OCI-LY3 (cell line): ENCODE results near the gene PLPP3.

ENCODE experiments used
- EZH2phosphoT487 ChIP-seq: fragments of 200-600 bp; shearing (Covaris generic); IDR thresholded peaks from 2 replicates; pipeline ENCODE4 v1.6.1; 2018; ENCODE audit warnings: antibody characterized with exemption, mixed run types, low read depth
- TF ChIP-seq, protein P1 (sequence below): fragments of 200-600, 300-600 bp; sonication (generic); IDR thresholded peaks from 2 replicates; pipeline ENCODE4 v1.5.1; 2014; ENCODE audit warnings: antibody characterized with exemption, low read length, low read depth

DNA sequence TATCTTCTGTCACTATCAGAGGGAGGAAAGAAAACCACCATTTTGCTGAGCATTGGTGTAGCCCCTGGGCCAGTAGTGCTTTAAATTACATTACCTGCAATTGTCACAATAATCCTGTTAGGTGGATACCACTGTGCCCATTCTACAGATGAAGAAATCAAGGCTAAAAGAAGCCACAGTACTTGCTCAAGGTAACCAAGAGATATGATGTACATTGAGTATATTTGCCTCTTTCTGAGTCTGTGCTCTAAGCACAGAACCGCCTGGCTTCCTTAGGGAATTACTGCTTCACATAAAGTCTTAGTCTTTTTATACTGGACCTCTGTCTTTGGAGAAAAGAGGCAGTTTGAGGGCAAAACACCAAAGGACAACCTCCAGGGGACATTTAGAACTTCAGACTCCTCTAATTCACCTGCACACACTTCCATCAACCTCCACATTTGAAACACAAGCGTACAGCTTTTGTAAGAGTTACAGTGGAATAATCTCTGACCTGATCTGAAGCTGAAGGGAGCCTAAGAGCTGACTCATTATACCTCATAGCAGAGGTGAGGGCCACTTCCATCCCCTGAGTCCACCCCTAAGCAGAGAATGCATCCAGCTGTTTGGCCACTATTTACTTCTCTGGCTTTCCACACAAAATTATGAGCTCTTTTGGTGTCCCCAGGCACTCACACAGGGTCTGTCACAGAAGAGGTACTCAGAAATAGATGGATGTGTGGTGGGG, 61.8 kb downstream of the PLPP3 start:
- TF ChIP-seq, protein P1, sequence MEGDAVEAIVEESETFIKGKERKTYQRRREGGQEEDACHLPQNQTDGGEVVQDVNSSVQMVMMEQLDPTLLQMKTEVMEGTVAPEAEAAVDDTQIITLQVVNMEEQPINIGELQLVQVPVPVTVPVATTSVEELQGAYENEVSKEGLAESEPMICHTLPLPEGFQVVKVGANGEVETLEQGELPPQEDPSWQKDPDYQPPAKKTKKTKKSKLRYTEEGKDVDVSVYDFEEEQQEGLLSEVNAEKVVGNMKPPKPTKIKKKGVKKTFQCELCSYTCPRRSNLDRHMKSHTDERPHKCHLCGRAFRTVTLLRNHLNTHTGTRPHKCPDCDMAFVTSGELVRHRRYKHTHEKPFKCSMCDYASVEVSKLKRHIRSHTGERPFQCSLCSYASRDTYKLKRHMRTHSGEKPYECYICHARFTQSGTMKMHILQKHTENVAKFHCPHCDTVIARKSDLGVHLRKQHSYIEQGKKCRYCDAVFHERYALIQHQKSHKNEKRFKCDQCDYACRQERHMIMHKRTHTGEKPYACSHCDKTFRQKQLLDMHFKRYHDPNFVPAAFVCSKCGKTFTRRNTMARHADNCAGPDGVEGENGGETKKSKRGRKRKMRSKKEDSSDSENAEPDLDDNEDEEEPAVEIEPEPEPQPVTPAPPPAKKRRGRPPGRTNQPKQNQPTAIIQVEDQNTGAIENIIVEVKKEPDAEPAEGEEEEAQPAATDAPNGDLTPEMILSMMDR: no peak
- TF ChIP-seq EZH2phosphoT487: no peak
